ENCODE measurements around the gene CGNL1. TPM values are rescaled to one million over a fixed set of nuclear protein-coding genes. Genes with fewer than 3 reads are reported as not detected.

The CGNL1 gene
- total RNA-seq, 1 experiment from 2014 or later, result 34.6 TPM

DNA sequence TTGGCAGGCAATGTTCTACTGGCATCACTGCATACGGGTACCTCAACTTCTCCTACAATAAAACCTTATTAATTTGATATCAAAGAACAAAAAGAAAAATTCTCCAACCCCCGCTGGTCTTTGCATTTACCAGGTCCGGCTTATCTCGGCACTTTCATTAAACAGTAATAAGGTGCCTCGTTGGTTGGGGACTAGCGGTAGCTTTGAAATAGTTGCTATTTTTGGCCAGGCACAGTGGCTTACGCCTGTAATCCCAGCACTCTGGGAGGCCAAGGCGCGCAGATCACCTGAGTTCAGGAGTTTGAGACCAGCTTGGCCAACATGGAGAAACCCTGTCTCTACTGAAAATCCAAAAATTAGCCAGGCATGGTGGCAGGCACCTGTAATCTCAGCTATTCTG, 32.0 kb upstream of the CGNL1 start:
- Mint-ChIP-seq H3K36me3 (ENCODE audit: insufficient read depth in 1 of 3, low read depth in 3 of 3) (peaks cover 0 to 15% (median 11%) of the 10 kb centered on the region in 3 experiments; a peak in 5 of 7 replicates), H3K27me3 (ENCODE audit: low read depth) (no peaks in the 10 kb centered on the region), H3K4me3 (no peak overlapping the region), H3K9me3 (peaks cover 5 to 10% of the 10 kb centered on the region in 2 experiments; a peak in 4 of 5 replicates), H3K4me1 (peaks cover 21 to 22% of the 10 kb centered on the region in 2 experiments), H3K27ac (no peak overlapping the region)
- Histone ChIP-seq H4K8ac (replicated peaks; ENCODE audit: insufficient read length, low read depth, low read length) (no peak overlapping the region), H3K79me1 (ENCODE audit: insufficient read depth, low read depth, low read length, poor library complexity, severe bottlenecking) (no peaks in the 10 kb centered on the region), H3K4ac (ENCODE audit: low read depth, low read length) (no peak overlapping the region), H3K9ac (ENCODE audit: extremely low read depth, insufficient read length, low read length) (no peak overlapping the region), H3K27me3 (ENCODE audit: insufficient read depth, low read length) (no peaks in the 10 kb centered on the region), H3K4me1 (ENCODE audit: insufficient read depth, low read length) (no peaks in the 10 kb centered on the region), H3K18ac (ENCODE audit: insufficient read length, low read depth, low read length) (no peak overlapping the region), H3K4me2 (ENCODE audit: insufficient read depth, insufficient read length, low read length) (no peak overlapping the region), H3K27ac (ENCODE audit: insufficient read length, low read depth, low read length) (no peak overlapping the region), H2BK120ac (ENCODE audit: low read depth, low read length, poor library complexity, severe bottlenecking) (no peak overlapping the region), H3K23ac (ENCODE audit: insufficient read length, low read depth, low read length) (no peak overlapping the region), H2BK5ac (ENCODE audit: insufficient read length, low read length) (no peak overlapping the region), H2AK5ac (ENCODE audit: insufficient read length, low read length) (no peak overlapping the region), H3K9me3 (ENCODE audit: control insufficient read depth, low read depth, low read length) (no peaks in the 10 kb centered on the region), H3K23me2 (ENCODE audit: insufficient read length, low read depth, low read length, poor library complexity, severe bottlenecking) (no peaks in the 10 kb centered on the region), H3T11ph (ENCODE audit: low read length) (no peak overlapping the region), H4K20me1 (ENCODE audit: control insufficient read depth, insufficient read depth, insufficient read length) (no peaks in the 10 kb centered on the region), H2BK20ac (ENCODE audit: low read depth, low read length, poor library complexity, severe bottlenecking) (no peak overlapping the region), H3K56ac (ENCODE audit: insufficient read length, low read depth, low read length) (no peak overlapping the region), H3K79me2 (ENCODE audit: insufficient read depth, low read length) (no peaks in the 10 kb centered on the region), H2BK12ac (ENCODE audit: insufficient read length, low read depth, low read length) (no peak overlapping the region), H4K91ac (ENCODE audit: insufficient read length, low read depth, low read length) (no peak overlapping the region), H2AFZ (ENCODE audit: low read length) (no peak overlapping the region), H2BK15ac (ENCODE audit: low read depth, low read length) (no peak overlapping the region), H4K5ac (ENCODE audit: insufficient read length, low read depth, low read length) (no peak overlapping the region), H3K14ac (ENCODE audit: insufficient read depth, low read length) (no peak overlapping the region)
- DNase-seq, result no peak
- no CpG with 5 or more reads among the region's 9 CpGs for whole genome bisulfite sequencing (ENCODE audit: extremely low coverage, insufficient read length, low lambda C conversion rate)
- TF ChIP-seq CTCF (conservative IDR thresholded peaks at IDR 0.05), result no peak
